Activated CD4-positive, alpha-beta T cell treated with anti-CD3 and anti-CD28 coated beads, Interleukin-2, amount 10 ng/mL, durations not matched to agents 24 days and 14 days (primary cell): Measurements from ENCODE around the gene NUDT15. TPM values are rescaled to one million over a fixed set of nuclear protein-coding genes. Genes with fewer than 3 reads are reported as not detected.
"Not testable (repeated sequence)": the region's sequence is repeated elsewhere in the genome, so short reads cannot be mapped to it uniquely, and the experiment has no call there.

Experiments used
- DNase-seq: peaks from one replicate; pipeline ENCODE4 v3.0.0; 2022
- H3K27ac Mint-ChIP-seq: one replicate; pipeline ENCODE4 v1.8.0; 2022; ENCODE audit warnings: mild to moderate bottlenecking, mixed read lengths
- H3K27me3 Mint-ChIP-seq: one replicate; pipeline ENCODE4 v1.8.0; 2022; ENCODE audit warnings: mixed read lengths
- H3K36me3 Mint-ChIP-seq: one replicate; pipeline ENCODE4 v1.8.0; 2022; ENCODE audit warnings: low read depth, mild to moderate bottlenecking, mixed read lengths
- H3K4me1 Mint-ChIP-seq: one replicate; pipeline ENCODE4 v1.8.0; 2021; ENCODE audit warnings: mixed read lengths
- H3K4me3 Mint-ChIP-seq: one replicate; pipeline ENCODE4 v1.8.0; 2022; ENCODE audit warnings: mild to moderate bottlenecking, moderate library complexity, mixed read lengths
- H3K9me3 Mint-ChIP-seq: one replicate; pipeline ENCODE4 v1.8.0; 2021; ENCODE audit warnings: mixed read lengths
- intact Hi-C: fragments of 100-400 bp; cut with micrococcal nuclease; formaldehyde crosslinking; loops from one replicate; pipeline ENCODE4 v1.15.1; 2023
- total RNA-seq: library from RNA; stranded (reverse); gene quantifications from 2 replicates; pipeline ENCODE4 v1.2.3, GENCODE V29; 2022

NUDT15 gene
- total RNA-seq, result 18.2 and 19.1 TPM in 2 replicates

- intact Hi-C loops, result loop anchor here (1.0 to 5.0 kb wide), 6 partner anchors 36 to 615 kb away; partner anchors contain the start of genes CYSLTR2, ITM2B, MED4 and RB1
- Mint-ChIP-seq H3K27me3 (no peaks in the 10 kb centered on the region), H3K36me3 (peaks cover 53% of the 10 kb centered on the region), H3K4me1 (peaks cover 30% of the 10 kb centered on the region), H3K27ac (peak within 1 kb of the TSS; percentile 99), H3K4me3 (peak within 1 kb of the TSS; percentile 98), H3K9me3 (peaks cover 4% of the 10 kb centered on the region)
- DNase-seq, result peak; percentile 99
Observed at GRCh38 chr13:48037346-48038173, at the start of gene NUDT15. NUDT15 (plus strand) TSS chr13:48037726; CDS start chr13:48037747, 21 bp downstream.

- Mint-ChIP-seq H3K36me3 (peaks cover 57% of the 10 kb centered on the region), H3K27ac (no peak overlapping the region), H3K4me1 (peaks cover 2% of the 10 kb centered on the region), H3K4me3 (no peak overlapping the region), H3K27me3 (no peaks in the 10 kb centered on the region), H3K9me3 (peaks cover 3% of the 10 kb centered on the region)
- no peak for DNase-seq
- intact Hi-C loops, result no loop called here
Observed at GRCh38 chr13:47990427-47990826, 47.1 kb upstream of the NUDT15 start.

DNA sequence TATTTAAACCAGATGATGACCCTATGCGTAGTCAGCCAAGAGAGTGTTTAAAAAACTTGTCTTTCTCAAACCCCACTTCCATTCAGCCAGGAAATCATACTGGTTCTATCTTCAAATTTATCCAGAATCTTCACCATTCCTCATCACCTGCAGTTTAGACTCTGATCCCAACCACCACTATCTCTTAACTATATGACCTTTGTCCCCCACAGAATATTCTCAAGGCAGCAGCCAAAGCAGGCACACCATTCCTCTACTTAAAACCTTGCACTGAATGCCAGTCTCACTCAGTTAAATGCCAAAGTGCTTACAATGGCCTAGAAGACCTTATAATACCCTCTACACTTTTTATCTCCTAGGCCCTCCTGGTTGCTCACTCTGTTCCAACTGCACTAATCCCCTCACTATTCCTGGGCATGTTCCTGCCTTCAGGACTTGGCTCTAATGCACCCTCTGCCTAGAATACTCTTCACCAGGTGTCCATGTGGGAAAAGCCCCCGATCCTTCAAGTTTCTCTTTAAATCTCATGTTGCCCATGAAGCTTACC is 46.5 kb upstream of the NUDT15 start:
- peak overlapping the region; percentile 3 for H3K27ac Mint-ChIP-seq
- intact Hi-C loops, result no loop called here
- H3K9me3 Mint-ChIP-seq, result peaks cover 3% of the 10 kb centered on the region
- no peak for DNase-seq
- peaks cover 52% of the 10 kb centered on the region for H3K36me3 Mint-ChIP-seq
- peaks cover 2% of the 10 kb centered on the region for H3K4me1 Mint-ChIP-seq
- H3K27me3 Mint-ChIP-seq, result no peaks in the 10 kb centered on the region
- no peak overlapping the region for H3K4me3 Mint-ChIP-seq

DNA sequence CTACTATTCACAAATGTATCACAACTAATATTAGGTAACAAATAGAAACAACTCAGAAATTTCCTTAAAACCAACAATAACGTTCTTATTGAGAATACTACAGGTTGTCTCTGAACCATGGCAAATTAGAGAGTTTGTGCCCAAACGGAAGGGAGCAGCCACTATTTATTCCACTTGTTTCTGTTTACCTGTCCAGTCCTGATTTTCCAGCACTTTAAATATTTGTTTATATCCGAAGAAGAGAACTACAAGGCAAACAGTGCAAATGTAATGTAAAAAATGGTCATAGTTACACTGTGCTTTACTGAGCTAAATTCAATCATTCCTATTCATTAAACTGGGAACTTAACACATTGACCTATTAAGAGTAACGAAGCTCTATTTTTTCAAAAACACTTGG is 45.7 kb upstream of the NUDT15 start:
- Mint-ChIP-seq H3K36me3 (peaks cover 50% of the 10 kb centered on the region), H3K27me3 (no peaks in the 10 kb centered on the region), H3K27ac (no peak overlapping the region), H3K9me3 (peaks cover 3% of the 10 kb centered on the region), H3K4me3 (no peak overlapping the region), H3K4me1 (peaks cover 2% of the 10 kb centered on the region)
- intact Hi-C loops, result no loop called here
- no peak for DNase-seq

- DNase-seq, result no peak
- Mint-ChIP-seq H3K36me3 (peaks cover 31% of the 10 kb centered on the region), H3K4me3 (no peak overlapping the region), H3K27me3 (no peaks in the 10 kb centered on the region), H3K27ac (no peak overlapping the region), H3K9me3 (peaks cover 3% of the 10 kb centered on the region), H3K4me1 (peaks cover 26% of the 10 kb centered on the region)
- intact Hi-C loops, result no loop called here
Observed at GRCh38 chr13:47997384-47997783, 40.1 kb upstream of the NUDT15 start.

DNA sequence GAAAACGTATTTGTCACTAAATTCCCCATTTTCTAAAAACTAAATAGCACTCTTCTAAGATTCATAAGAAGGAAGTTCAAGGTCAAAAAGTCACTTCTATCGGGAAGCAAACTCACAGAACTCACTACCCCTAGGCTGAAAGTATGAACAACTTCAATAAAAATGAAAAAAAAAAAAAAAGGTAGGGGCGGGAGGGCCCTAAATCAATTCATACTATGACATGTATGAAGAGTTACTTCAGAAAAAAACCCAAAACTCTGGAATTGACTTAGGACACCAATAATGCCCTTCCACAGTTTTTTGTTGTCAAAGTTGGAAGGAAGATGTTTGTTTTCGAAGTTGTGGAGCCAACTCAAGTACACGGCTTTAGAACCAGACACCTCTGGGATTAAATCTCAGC is 37.6 kb upstream of the NUDT15 start:
- H3K9me3 Mint-ChIP-seq, result no peaks in the 10 kb centered on the region
- DNase-seq, result no peak
- no peaks in the 10 kb centered on the region for H3K27me3 Mint-ChIP-seq
- peaks cover 13% of the 10 kb centered on the region for H3K36me3 Mint-ChIP-seq
- peaks cover 25% of the 10 kb centered on the region for H3K4me1 Mint-ChIP-seq
- H3K27ac Mint-ChIP-seq, result no peak overlapping the region
- intact Hi-C loops, result no loop called here
- peak overlapping the region; percentile 94 for H3K4me3 Mint-ChIP-seq

GRCh38 chr13:48000559-48001113 is 36.9 kb upstream of the NUDT15 start:
- Mint-ChIP-seq H3K27me3 (no peaks in the 10 kb centered on the region), H3K36me3 (peaks cover 13% of the 10 kb centered on the region)
- DNase-seq, result no peak

GRCh38 chr13:48001114-48001881 is 36.2 kb upstream of the NUDT15 start, which contains the start of gene SUCLA2:
SUCLA2 (minus strand) TSS chr13:48001273; CDS start chr13:48001269, 4 bp downstream.
- Mint-ChIP-seq H3K27me3 (no peaks in the 10 kb centered on the region), H3K27ac (peak within 1 kb of the TSS; percentile 91), H3K9me3 (no peaks in the 10 kb centered on the region), H3K4me1 (peaks cover 25% of the 10 kb centered on the region), H3K36me3 (peaks cover 12% of the 10 kb centered on the region), H3K4me3 (peak within 1 kb of the TSS; percentile 94)
- intact Hi-C loops, result loop anchor here (1.0 kb wide), 1 partner anchor 36 kb away; the partner anchor contains the start of gene NUDT15
- DNase-seq, result peak; percentile 98

More at GRCh38 chr13:48000559-48001113, 36.9 kb upstream of the NUDT15 start:
- Mint-ChIP-seq H3K9me3 (no peaks in the 10 kb centered on the region), H3K4me3 (peak overlapping the region; percentile 94), H3K4me1 (peaks cover 25% of the 10 kb centered on the region), H3K27ac (peak overlapping the region; percentile 91)
- intact Hi-C loops, result loop anchor here (1.0 kb wide), 1 partner anchor 37 kb away; the partner anchor contains the start of gene NUDT15

DNA sequence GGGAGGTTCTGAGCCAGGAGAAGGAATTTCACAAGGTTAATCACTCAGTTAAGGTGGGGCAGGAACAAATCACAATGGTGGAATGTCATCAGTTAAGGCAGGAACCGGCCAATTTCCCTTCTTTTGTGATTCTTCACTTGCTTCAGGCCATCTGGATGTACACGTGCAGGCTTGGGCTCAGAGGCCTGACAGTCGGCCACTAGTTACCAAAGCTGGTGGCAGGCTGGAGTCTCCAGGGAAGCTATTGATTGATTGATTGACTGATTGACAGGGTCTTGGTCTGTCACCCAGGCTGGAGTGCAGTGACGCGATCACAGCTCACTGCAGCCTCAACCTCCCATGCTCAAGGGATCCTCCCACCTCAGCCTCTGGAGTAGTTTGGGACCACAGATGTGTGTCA is 35.5 kb upstream of the NUDT15 start:
- not testable (repeated sequence) for H3K27me3 Mint-ChIP-seq, H3K36me3 Mint-ChIP-seq, H3K9me3 Mint-ChIP-seq
- Mint-ChIP-seq H3K27ac (peak overlapping the region; percentile 91), H3K4me1 (peaks cover 25% of the 10 kb centered on the region), H3K4me3 (peak overlapping the region; percentile 94)
- intact Hi-C loops, result loop anchor here (1.0 kb wide), 1 partner anchor 35 kb away; the partner anchor contains the start of gene NUDT15
- peak; percentile 60 for DNase-seq

DNA sequence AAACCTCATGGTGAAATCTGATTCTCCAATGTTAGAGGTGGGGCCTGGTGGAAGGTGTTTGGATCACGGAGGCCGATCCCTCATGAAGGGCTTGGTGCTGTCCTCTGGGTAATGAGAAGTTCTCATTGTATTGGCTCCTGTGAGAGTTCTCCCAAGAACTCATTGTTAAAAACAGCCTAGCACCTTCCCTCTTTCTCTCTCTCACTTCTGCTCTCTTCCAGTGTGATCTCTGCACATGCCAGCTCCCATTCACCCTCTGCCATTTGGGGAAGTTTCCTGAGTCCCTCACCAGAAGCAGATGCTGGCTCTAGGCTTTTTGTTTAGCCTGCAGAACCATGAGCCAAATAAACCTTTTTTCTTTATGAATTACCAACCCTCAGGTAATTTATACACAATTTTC is 33.3 kb upstream of the NUDT15 start:
- intact Hi-C loops, result no loop called here
- no peak overlapping the region for H3K27ac Mint-ChIP-seq
- H3K27me3 Mint-ChIP-seq, result no peaks in the 10 kb centered on the region
- H3K4me3 Mint-ChIP-seq, result no peak overlapping the region
- peaks cover 15% of the 10 kb centered on the region for H3K4me1 Mint-ChIP-seq
- no peaks in the 10 kb centered on the region for H3K9me3 Mint-ChIP-seq
- no peak for DNase-seq
- H3K36me3 Mint-ChIP-seq, result peaks cover under 1% of the 10 kb centered on the region

GRCh38 chr13:48006396-48006795 is 31.1 kb upstream of the NUDT15 start:
- H3K4me3 Mint-ChIP-seq, result no peak overlapping the region
- intact Hi-C loops, result no loop called here
- H3K9me3 Mint-ChIP-seq, result no peaks in the 10 kb centered on the region
- no peak overlapping the region for H3K27ac Mint-ChIP-seq
- no peak for DNase-seq
- no peaks in the 10 kb centered on the region for H3K36me3 Mint-ChIP-seq
- peaks cover 5% of the 10 kb centered on the region for H3K4me1 Mint-ChIP-seq
- no peaks in the 10 kb centered on the region for H3K27me3 Mint-ChIP-seq

DNA sequence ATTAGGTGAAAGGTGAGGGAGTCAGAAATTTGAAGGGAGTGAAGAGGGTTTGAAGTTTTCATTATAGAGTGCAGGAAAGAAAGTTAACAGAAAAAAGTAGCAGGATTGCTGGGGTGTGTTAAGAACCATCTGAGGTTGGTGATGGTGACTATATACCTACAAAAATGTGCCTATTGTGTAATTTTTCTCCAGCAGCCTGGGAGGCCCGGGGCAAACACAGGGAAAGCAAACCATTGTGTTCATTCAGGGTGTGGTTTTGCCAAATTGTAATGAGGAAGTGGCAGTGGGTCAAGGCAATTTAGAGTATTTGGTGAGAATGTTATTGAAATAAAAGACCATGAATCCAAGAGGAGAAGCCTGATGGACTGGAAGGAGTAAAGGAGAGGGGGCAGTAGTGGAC is 28.2 kb upstream of the NUDT15 start:
- Mint-ChIP-seq H3K4me3 (no peak overlapping the region), H3K27me3 (no peaks in the 10 kb centered on the region), H3K27ac (no peak overlapping the region), H3K4me1 (no peaks in the 10 kb centered on the region), H3K9me3 (no peaks in the 10 kb centered on the region), H3K36me3 (peaks cover 3% of the 10 kb centered on the region)
- no peak for DNase-seq
- intact Hi-C loops, result no loop called here

GRCh38 chr13:48010698-48011097 is 26.8 kb upstream of the NUDT15 start:
- no peaks in the 10 kb centered on the region for H3K9me3 Mint-ChIP-seq
- no peak overlapping the region for H3K27ac Mint-ChIP-seq
- peaks cover 3% of the 10 kb centered on the region for H3K36me3 Mint-ChIP-seq
- no peaks in the 10 kb centered on the region for H3K27me3 Mint-ChIP-seq
- intact Hi-C loops, result no loop called here
- no peaks in the 10 kb centered on the region for H3K4me1 Mint-ChIP-seq
- peak; percentile 33 for DNase-seq
- no peak overlapping the region for H3K4me3 Mint-ChIP-seq
